Suprapubic skin (tissue), 4 donors: ENCODE measurements around the gene PDGFC. TPM values are rescaled to one million over a fixed set of nuclear protein-coding genes. Genes with fewer than 3 reads are reported as not detected.

Source experiments
- DNase-seq, 2 donors: peaks; one replicate each; pipeline ENCODE4 v3.0.0-alpha.2; 2019; ENCODE audit warnings: low spot score in 2 of 2
- H3K27ac ChIP-seq: fragments of 200-600 bp; sonication (generic); one replicate; pipeline ENCODE4 v1.5.1; 2019
- H3K27me3 ChIP-seq: fragments of 200-600 bp; sonication (generic); one replicate; pipeline ENCODE4 v1.5.1; 2019
- H3K36me3 ChIP-seq: fragments of 200-600 bp; sonication (generic); one replicate; pipeline ENCODE4 v1.5.1; 2019
- H3K4me1 ChIP-seq: fragments of 200-600 bp; sonication (generic); one replicate; pipeline ENCODE4 v1.5.1; 2019
- H3K4me3 ChIP-seq: fragments of 200-600 bp; sonication (generic); one replicate; pipeline ENCODE4 v1.5.1; 2019; ENCODE audit warnings: mild to moderate bottlenecking
- H3K9me3 ChIP-seq: fragments of 200-600 bp; sonication (generic); one replicate; pipeline ENCODE4 v1.5.1; 2019
- EP300 ChIP-seq: sonication (generic); formaldehyde crosslinking; IDR thresholded peaks from one replicate; pipeline ENCODE4 v1.6.1; 2017; ENCODE audit warnings: antibody characterized with exemption
- POLR2A ChIP-seq, 2 donors: fragments of 450-650 bp; IDR thresholded peaks; one replicate each; pipeline ENCODE4 v1.6.1; 2017; ENCODE audit warnings: antibody characterized with exemption in 2 of 2, mild to moderate bottlenecking in 2 of 2, moderate library complexity in 2 of 2
- POLR2AphosphoS5 ChIP-seq, 3 donors: sonication (generic); formaldehyde crosslinking; IDR thresholded peaks; one replicate each; pipeline ENCODE4 v1.6.1; 2017; ENCODE audit warnings: antibody characterized with exemption in 3 of 3
- WGBS: methylation state at CpG from one replicate; pipeline ENCODE4 v1.1.5; 2018; 5-methylcytosine and 5-hydroxymethylcytosine counted together
- total RNA-seq, 4 donors: library from RNA; depleted of rRNA; stranded (reverse); fragments of >200 nt; gene quantifications; one replicate each; pipeline ENCODE4 v1.1.0, GENCODE V29; 2016
- TF ChIP-seq, protein P1 (sequence below), 2 donors: fragments of 200-600 bp in 1 of 2; fragments of 450-650 bp in 1 of 2; sonication (generic) in 1 of 2; IDR thresholded peaks; one replicate each; pipeline ENCODE4 v1.5.1; 2016 to 2019; ENCODE audit warnings: antibody characterized with exemption in 2 of 2, mild to moderate bottlenecking in 1 of 2, moderate library complexity in 1 of 2

The PDGFC gene
- total RNA-seq, 4 donors from 2014 or later, result 12.0 to 26.4 (median 22.4) TPM

DNA sequence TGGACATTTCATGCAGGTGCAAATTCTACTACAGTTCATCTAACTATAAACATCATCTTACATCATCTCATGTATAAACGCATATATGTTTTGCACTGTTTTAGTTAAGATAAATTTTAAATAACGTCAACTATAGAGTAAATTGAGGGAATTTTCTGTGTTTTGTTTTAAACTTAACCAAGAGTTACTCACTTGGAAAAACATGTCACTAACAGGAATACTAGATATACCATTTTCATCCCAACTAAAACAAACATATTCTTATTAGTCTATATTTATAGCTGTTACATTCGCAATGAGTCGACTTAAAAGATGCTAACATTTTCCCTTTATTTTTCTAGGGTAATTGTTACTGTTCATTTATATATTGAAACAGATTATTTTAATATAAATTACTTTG lies 159.6 kb downstream of the PDGFC start:
- Histone ChIP-seq H3K9me3 (no peaks in the 10 kb centered on the region), H3K36me3 (no peaks in the 10 kb centered on the region), H3K4me1 (no peaks in the 10 kb centered on the region), H3K27me3 (no peaks in the 10 kb centered on the region), H3K4me3 (no peak overlapping the region), H3K27ac (no peak overlapping the region)
- no peak for DNase-seq
- 95% methylated on average over 4 of the region's 4 CpGs for WGBS
- no peak for TF ChIP-seq EP300
- TF ChIP-seq POLR2A (IDR thresholded peaks at IDR 0.05), result no peak
- TF ChIP-seq POLR2AphosphoS5 (IDR thresholded peaks at IDR 0.05), result no peak
- TF ChIP-seq, protein P1, sequence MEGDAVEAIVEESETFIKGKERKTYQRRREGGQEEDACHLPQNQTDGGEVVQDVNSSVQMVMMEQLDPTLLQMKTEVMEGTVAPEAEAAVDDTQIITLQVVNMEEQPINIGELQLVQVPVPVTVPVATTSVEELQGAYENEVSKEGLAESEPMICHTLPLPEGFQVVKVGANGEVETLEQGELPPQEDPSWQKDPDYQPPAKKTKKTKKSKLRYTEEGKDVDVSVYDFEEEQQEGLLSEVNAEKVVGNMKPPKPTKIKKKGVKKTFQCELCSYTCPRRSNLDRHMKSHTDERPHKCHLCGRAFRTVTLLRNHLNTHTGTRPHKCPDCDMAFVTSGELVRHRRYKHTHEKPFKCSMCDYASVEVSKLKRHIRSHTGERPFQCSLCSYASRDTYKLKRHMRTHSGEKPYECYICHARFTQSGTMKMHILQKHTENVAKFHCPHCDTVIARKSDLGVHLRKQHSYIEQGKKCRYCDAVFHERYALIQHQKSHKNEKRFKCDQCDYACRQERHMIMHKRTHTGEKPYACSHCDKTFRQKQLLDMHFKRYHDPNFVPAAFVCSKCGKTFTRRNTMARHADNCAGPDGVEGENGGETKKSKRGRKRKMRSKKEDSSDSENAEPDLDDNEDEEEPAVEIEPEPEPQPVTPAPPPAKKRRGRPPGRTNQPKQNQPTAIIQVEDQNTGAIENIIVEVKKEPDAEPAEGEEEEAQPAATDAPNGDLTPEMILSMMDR (IDR thresholded peaks at IDR 0.05), result no peak

DNA sequence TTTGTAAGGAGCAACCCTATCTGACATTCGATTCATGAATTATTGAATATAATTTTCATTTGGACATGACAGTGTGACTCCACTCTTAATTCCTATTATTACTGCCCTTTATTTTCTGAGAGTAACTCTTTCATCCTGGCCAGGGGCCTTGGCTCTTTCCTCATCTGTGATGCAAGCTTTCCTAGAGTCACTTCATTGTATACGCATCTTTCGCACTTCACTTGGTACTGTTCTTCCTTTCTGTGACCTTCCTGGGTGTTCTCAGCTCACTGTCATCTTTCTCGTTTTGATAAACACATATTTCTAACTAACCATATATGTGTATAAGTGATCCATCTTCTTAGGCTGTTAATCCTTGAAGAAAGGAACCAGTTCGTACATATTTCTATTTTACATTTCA lies 160.3 kb downstream of the PDGFC start:
- Histone ChIP-seq H3K36me3 (no peaks in the 10 kb centered on the region), H3K9me3 (no peaks in the 10 kb centered on the region), H3K27ac (no peak overlapping the region), H3K4me3 (no peak overlapping the region), H3K27me3 (no peaks in the 10 kb centered on the region), H3K4me1 (no peaks in the 10 kb centered on the region)
- WGBS, result 96% methylated on average over 5 of the region's 5 CpGs
- no peak for DNase-seq
- TF ChIP-seq POLR2A (IDR thresholded peaks at IDR 0.05) (no peak), POLR2AphosphoS5 (IDR thresholded peaks at IDR 0.05) (no peak), EP300 (no peak)
- TF ChIP-seq, protein P1 (IDR thresholded peaks at IDR 0.05), result no peak

DNA sequence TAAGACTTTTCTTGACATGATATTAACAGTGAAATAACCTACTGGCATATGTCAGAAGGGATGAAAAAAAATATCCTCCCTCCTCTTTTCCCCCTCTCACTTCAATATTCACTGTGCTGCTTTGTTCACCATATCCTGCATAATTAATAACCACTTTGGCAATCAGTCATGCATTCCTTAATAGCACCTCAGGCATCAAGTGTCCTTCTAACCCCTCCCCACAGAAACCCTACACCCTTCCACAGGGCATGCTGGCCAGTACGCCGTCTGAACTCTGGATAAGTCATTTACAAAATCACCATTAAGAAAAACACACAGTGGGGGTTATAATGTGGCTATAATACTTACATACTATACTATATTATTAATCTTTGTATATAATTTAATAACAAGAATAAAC lies 165.9 kb downstream of the PDGFC start:
- TF ChIP-seq POLR2AphosphoS5 (IDR thresholded peaks at IDR 0.05), result no peak
- no peak for TF ChIP-seq POLR2A (IDR thresholded peaks at IDR 0.05)
- no peak for TF ChIP-seq EP300
- TF ChIP-seq, protein P1 (IDR thresholded peaks at IDR 0.05), result no peak
- Histone ChIP-seq H3K4me1 (peaks cover 5% of the 10 kb centered on the region), H3K9me3 (no peaks in the 10 kb centered on the region), H3K4me3 (no peak overlapping the region), H3K27me3 (no peaks in the 10 kb centered on the region), H3K27ac (no peak overlapping the region), H3K36me3 (no peaks in the 10 kb centered on the region)
- WGBS, result 65% methylated on average over 2 of the region's 2 CpGs
- DNase-seq, result no peak

DNA sequence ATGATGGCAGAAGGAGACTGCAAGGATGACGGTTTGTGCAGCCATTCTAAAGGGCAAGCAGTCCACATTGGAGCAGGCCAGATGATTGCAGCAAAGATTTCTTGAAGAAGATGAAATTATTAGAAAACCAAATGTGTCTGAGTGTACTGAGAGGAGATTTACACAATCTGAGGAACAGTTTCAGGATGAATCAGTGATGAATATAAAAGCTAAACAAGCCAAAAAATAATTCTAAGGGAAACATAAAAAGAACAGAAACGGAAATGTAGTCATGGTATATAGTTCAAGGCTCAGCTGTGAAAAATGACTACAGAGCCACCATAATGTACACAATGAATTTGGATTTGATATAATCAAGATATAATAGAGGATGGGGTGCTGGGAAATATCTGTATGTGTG lies 168.5 kb downstream of the PDGFC start:
- H3K27me3 ChIP-seq, result no peaks in the 10 kb centered on the region
- DNase-seq, result no peak

DNA sequence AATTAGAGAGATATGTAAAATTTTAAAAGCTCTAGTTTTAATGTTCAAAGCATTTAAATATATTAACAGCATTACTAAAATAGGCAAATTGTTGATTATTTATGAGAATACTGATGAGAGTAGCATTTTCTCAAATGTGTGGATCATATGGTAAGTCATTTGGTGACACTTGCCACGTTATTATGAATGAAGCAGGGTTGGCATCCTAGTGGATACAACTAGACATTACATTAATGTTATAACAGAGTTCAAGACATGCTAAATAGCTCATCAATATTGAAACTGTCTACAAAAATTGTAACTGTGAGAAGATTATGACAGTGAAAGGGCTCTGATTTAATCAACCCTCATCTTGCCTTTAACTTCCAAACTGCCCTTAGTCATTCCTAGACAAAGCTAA lies 171.1 kb downstream of the PDGFC start:
- TF ChIP-seq POLR2AphosphoS5 (IDR thresholded peaks at IDR 0.05) (no peak), EP300 (no peak), POLR2A (IDR thresholded peaks at IDR 0.05) (no peak)
- TF ChIP-seq, protein P1 (IDR thresholded peaks at IDR 0.05), result no peak
- Histone ChIP-seq H3K27me3 (no peaks in the 10 kb centered on the region), H3K27ac (no peak overlapping the region), H3K9me3 (no peaks in the 10 kb centered on the region), H3K36me3 (no peaks in the 10 kb centered on the region), H3K4me1 (peaks cover 10% of the 10 kb centered on the region), H3K4me3 (no peak overlapping the region)
- 60% methylated on average over 1 of the region's 1 CpG for WGBS
- DNase-seq, result no peak

More for the DNA sequence above, 168.5 kb downstream of the PDGFC start:
- WGBS, result 81% methylated on average over 2 of the region's 2 CpGs
- Histone ChIP-seq H3K4me1 (peaks cover 15% of the 10 kb centered on the region), H3K27ac (no peak overlapping the region), H3K9me3 (no peaks in the 10 kb centered on the region), H3K4me3 (no peak overlapping the region), H3K36me3 (no peaks in the 10 kb centered on the region)
- no peak for TF ChIP-seq POLR2AphosphoS5 (IDR thresholded peaks at IDR 0.05)
- TF ChIP-seq POLR2A (IDR thresholded peaks at IDR 0.05), result no peak
- TF ChIP-seq, protein P1 (IDR thresholded peaks at IDR 0.05), result no peak
- TF ChIP-seq EP300, result no peak
